Skin epidermis (tissue), 12 donors: ENCODE data around the gene RELN.
A peak's percentile ranks its signal among the peaks of the same experiment; 100 is the strongest.
"Not testable (repeated sequence)": the region's sequence is repeated elsewhere in the genome, so short reads cannot be mapped to it uniquely, and the experiment has no call there.

Experiments
- H3K27ac ChIP-seq, 21 experiments: fragments of 200-600 bp; sonication (generic) in 11 of 21; one replicate each; pipeline ENCODE4 v1.5.0; 2020; ENCODE audit warnings: mild to moderate bottlenecking in 3 of 21, inconsistent platforms in 2 of 21, moderate library complexity in 2 of 21
- H3K4me3 ChIP-seq, 7 experiments: fragments of 200-600 bp; sonication (generic) in 2 of 7; one replicate each; pipeline ENCODE4 v1.5.0; 2020; ENCODE audit warnings: inconsistent platforms in 2 of 7, mild to moderate bottlenecking in 2 of 7, moderate library complexity in 1 of 7

Gene RELN

DNA sequence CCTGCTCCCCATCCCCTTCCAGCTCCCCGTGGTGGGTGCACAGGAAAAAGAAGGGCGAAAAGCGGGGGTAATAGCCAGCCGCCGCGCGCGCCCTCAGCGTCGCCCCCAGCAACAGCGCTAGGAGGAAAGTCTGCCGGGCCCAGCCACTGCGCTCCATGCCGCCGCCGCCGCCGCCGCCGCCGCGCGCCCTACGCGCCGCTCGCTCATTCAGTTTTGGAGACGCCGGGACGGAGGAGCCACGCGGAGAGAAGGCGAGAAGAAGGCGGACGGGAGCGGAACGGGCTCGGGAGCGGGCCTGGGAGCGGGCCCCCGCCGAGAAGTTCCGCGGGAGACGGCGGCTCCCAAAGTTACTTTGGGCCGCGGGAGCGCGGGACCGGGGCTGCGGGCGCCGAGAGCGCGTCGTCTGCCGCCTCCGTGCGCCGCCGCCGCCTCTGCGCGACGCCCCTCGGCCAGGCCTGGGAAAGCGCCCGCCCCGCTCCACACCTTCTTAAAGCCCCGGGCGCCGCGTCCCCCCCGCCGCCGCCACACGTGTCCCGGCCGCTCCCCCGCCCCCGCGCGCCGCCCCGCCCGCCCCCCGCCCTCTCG lies at the start of gene RELN:
Gene RELN (minus strand): TSS at position 459 of the 585 bp plus-strand sequence. CDS start 302 bp downstream, at position 157.
- peak within 1 kb of the TSS in 5 of 21 experiments; percentile 27 to 72 (median 56) for H3K27ac ChIP-seq
- H3K4me3 ChIP-seq = peak within 1 kb of the TSS; percentile 8 to 42 (median 31)

DNA sequence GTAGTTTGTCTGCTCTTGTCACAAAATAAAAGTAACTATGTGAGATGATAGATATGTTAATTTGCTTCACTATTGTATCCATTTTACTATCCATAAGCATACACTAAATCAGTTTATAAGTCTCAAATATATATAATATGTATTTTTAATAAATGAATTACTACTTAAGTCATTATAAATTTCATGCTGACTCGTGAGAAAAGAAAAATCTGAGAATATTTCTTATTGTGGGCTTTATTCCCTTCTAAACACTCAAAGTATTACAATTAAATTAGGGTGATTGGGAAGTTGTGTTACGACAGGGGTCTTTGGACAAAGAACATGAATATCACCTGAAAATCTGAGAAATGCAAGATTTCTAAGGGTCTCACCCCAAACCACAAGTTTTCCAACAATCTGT lies 48.7 kb upstream of the RELN start:
- Histone ChIP-seq H3K4me3 (no peak overlapping the region), H3K27ac (no peak overlapping the region)

- not testable (repeated sequence) for H3K4me3 ChIP-seq, H3K27ac ChIP-seq
Measured at GRCh38 chr7:104036889-104037288, 47.4 kb upstream of the RELN start.

GRCh38 chr7:104035351-104035750 lies 45.9 kb upstream of the RELN start:
- H3K27ac ChIP-seq = no peak overlapping the region
- no peak overlapping the region for H3K4me3 ChIP-seq

- Histone ChIP-seq H3K27ac (no peak overlapping the region), H3K4me3 (no peak overlapping the region)
Measured at GRCh38 chr7:104034679-104035078, 45.2 kb upstream of the RELN start.

DNA sequence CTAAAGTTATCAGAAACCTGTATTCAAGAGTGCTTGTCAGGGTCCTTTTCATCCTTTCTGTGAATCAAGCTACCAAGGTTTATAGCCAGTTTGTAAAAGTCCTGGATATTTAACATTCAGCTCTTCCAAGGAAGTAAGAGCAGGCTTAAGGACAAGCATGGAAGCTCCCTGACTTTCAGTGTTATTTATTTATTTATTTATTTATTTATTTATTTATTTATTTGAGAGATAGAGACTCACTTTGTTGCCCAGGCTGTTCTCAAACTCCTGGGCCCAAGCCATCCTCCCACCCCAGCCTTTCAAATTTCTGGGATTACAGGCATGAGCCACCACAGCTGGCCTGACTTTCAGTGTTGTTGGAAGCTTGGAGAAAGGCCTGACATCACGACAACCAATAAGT lies 44.4 kb upstream of the RELN start:
- Histone ChIP-seq H3K4me3 (no peak overlapping the region), H3K27ac (no peak overlapping the region)

GRCh38 chr7:104032486-104032885 lies 43.0 kb upstream of the RELN start:
- no peak overlapping the region for H3K27ac ChIP-seq
- no peak overlapping the region for H3K4me3 ChIP-seq

GRCh38 chr7:104029765-104030164 lies 40.3 kb upstream of the RELN start:
- Histone ChIP-seq H3K27ac (no peak overlapping the region), H3K4me3 (no peak overlapping the region)

- no peak overlapping the region for H3K27ac ChIP-seq
- H3K4me3 ChIP-seq = no peak overlapping the region
Measured at GRCh38 chr7:104024632-104025031, 35.2 kb upstream of the RELN start.

- Histone ChIP-seq H3K4me3 (no peak overlapping the region), H3K27ac (no peak overlapping the region)
Measured at GRCh38 chr7:104023100-104023499, 33.6 kb upstream of the RELN start.

DNA sequence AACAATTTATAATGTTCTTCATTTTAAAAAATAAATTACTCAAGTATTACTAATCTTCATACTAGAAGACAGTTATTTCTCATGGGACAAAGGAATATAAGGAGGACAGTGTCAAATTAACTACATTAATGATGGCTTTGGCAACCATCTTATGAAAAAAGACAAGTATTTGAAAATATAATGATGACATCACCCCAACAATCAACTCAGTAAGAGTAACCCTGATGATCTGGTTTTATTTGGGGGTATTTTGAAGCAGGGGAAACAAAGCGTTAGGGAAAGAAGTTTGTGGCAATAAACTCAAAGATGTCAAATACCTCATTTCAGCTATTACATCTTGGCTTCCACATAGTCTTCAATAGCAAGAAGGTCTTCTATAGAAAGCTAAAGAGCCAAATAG lies 29.0 kb upstream of the RELN start:
- Histone ChIP-seq H3K27ac (no peak overlapping the region), H3K4me3 (no peak overlapping the region)

DNA sequence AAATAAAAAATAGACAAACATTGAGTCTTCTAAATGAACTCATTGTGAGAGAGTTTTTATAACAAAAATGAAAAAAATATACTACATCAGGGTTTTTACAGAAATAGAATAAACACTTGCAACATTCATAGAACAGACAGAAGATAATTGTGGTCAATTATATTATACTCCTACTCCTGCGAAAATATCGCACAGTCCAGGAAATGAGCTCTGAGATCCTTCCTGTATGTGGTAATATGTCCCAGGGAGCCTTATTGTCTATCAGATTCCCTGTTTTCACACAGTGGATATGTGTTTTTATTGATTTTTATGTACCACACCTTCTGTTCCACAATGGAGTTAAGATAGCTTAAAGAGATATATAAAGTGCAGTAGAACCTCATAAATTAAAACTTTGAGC lies 27.5 kb upstream of the RELN start:
- H3K4me3 ChIP-seq = no peak overlapping the region
- H3K27ac ChIP-seq = no peak overlapping the region

DNA sequence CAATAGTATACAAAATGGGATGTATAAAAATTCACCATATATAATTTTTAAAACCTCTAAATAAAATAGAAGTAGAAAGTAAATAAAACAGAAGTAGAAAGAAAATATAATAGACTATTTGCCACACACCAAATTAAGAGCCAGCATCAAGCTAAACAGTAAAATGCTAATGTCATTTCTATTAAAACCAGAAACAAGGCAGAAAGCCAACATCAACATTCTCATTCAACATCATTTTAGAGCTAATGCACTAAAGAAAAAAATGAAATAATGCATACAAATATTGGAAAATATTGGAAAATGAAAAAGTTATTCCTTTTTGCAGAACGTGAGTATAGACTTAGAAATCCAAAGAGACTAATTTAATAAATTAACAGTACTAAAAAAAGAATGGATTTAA lies 23.4 kb upstream of the RELN start:
- Histone ChIP-seq H3K27ac (no peak overlapping the region), H3K4me3 (no peak overlapping the region)

DNA sequence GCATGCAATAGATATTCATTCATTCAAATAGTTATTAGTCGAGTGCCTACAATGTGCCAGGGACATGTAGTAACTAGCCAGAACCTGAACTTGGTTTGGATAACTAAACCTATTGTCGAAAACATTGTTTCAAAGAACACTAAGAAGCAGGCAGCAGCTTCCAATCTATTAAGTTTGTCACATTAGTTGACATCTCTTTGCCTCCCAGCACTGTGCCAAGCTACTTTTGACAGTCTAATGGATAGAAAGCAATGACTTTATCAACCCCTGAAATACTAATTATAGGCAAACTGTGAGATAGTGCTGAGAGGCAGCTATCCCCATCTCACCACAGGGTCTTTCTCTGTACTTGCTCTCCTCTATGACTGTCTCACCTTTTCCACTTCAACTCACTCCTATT lies 22.4 kb upstream of the RELN start:
- no peak overlapping the region for H3K4me3 ChIP-seq

DNA sequence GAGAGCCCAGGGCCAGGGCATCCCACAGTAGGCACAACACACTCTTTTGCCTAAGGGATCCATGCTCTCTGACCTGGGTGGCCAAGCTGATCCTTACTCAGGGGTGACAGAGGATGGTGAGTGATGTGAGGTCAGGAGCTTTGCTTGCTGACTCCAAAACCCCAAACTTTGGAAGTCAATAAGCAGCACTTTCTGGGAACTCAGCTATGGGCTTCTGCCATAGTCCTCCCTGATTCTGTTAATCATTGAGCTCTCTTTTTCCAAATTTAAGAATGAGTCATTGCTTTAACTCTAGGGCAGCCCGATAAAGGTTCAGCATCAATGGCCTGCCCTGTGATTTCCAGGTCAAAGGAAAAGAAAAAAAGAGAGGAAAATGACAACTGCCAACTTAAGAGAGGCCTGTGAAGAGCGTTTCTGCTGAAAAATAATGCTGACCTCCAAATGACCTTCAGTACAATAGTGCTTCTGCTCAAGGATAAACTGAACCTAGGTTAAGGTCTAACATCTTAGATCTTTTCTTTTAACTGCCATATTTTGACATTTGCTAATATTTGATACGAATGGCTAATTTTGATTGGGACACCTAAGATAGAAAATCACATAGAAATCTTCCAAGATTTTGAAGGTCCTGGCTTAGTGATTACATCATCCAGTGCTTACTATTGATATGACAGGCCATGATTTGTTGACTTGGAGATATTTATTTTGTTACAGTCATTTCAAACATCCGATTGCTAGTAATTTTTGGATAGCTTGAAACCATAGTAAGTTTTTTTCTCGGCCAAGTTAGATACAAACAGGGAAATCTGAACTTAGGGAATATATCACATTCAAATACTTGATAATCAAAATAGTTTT lies 20.8 kb upstream of the RELN start:
- H3K27ac ChIP-seq = no peak overlapping the region
- H3K4me3 ChIP-seq = no peak overlapping the region

More for the DNA sequence above, 22.4 kb upstream of the RELN start:
- H3K27ac ChIP-seq = no peak overlapping the region

- H3K27ac ChIP-seq = no peak overlapping the region
- H3K4me3 ChIP-seq = no peak overlapping the region
Measured at GRCh38 chr7:104008107-104008506, 18.6 kb upstream of the RELN start.

- Histone ChIP-seq H3K27ac (no peak overlapping the region), H3K4me3 (no peak overlapping the region)
Measured at GRCh38 chr7:104007614-104008013, 18.2 kb upstream of the RELN start.

DNA sequence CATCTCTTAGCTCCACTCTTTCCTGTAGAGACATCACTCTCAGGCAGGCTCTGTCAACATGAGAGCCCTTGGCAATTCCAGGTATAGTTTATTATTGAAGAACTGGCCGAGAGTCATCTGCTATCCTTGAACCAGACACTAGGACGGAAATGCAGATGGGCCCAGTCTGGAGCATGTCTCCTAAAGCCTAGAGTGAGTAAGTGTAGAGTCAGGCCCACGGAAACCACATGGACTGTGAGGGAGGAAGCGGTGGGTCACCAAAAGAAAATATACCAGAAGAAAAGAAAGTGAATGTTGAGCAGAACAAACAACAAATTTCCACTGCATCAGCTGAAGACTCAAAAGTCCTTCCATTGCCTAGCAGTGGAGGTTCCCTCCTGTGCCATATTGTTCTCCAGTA lies 15.7 kb upstream of the RELN start:
- no peak overlapping the region for H3K4me3 ChIP-seq
- H3K27ac ChIP-seq = no peak overlapping the region

- Histone ChIP-seq H3K4me3 (no peak overlapping the region), H3K27ac (no peak overlapping the region)
Measured at GRCh38 chr7:103996639-103997038, 7.2 kb upstream of the RELN start.

- H3K27ac ChIP-seq = no peak overlapping the region
- H3K4me3 ChIP-seq = no peak overlapping the region
Measured at GRCh38 chr7:103996017-103996551, 6.6 kb upstream of the RELN start.

GRCh38 chr7:103995554-103995953 lies 6.1 kb upstream of the RELN start:
- Histone ChIP-seq H3K4me3 (no peak overlapping the region), H3K27ac (no peak overlapping the region)
